Measurements from ENCODE around the gene PXMP2. TPM values are rescaled to one million over a fixed set of nuclear protein-coding genes. Genes with fewer than 3 reads are reported as not detected.

Gene PXMP2
- total RNA-seq, 1 experiment from 2014 or later: 17.8 TPM

DNA sequence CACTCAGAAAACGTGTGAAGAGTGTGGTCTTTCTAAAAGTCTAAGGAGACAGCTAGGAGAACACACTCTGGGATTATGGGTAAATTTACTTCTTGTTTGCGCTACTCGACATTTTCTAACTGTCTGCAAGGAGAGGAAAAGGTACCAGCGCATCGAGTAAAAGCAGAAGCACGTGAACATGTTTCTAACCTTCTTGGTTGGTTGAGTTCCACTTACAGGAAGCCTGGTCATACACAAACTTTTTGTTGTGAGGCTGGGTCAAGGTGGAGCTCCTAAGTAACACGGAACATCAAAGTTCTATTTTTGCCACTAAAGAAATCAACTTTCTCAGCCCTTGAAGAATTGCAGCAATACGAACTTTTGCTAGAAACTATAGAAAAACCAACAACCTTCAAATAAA, 54.2 kb downstream of the PXMP2 start:
- Mint-ChIP-seq H3K36me3 (ENCODE audit: insufficient read depth in 1 of 3, low read depth in 3 of 3) (peaks cover 68 to 95% (median 90%) of the 10 kb centered on the region in 3 experiments), H3K4me3 (no peak overlapping the region), H3K27me3 (ENCODE audit: low read depth) (no peaks in the 10 kb centered on the region), H3K27ac (no peak overlapping the region), H3K4me1 (no peaks in the 10 kb centered on the region), H3K9me3 (no peaks in the 10 kb centered on the region)
- Histone ChIP-seq H3K9ac (ENCODE audit: extremely low read depth, insufficient read length, low read length) (no peak overlapping the region), H4K5ac (ENCODE audit: insufficient read length, low read depth, low read length) (no peak overlapping the region), H3K4me1 (ENCODE audit: insufficient read depth, low read length) (no peaks in the 10 kb centered on the region), H2BK20ac (ENCODE audit: low read depth, low read length, poor library complexity, severe bottlenecking) (no peak overlapping the region), H3K27ac (ENCODE audit: insufficient read length, low read depth, low read length) (no peak overlapping the region), H3K4me2 (ENCODE audit: insufficient read depth, insufficient read length, low read length) (no peak overlapping the region), H3K23ac (ENCODE audit: insufficient read length, low read depth, low read length) (no peak overlapping the region), H2BK15ac (ENCODE audit: low read depth, low read length) (no peak overlapping the region), H4K20me1 (ENCODE audit: control insufficient read depth, insufficient read depth, insufficient read length) (no peaks in the 10 kb centered on the region), H3K79me1 (ENCODE audit: insufficient read depth, low read depth, low read length, poor library complexity, severe bottlenecking) (no peaks in the 10 kb centered on the region), H2BK12ac (ENCODE audit: insufficient read length, low read depth, low read length) (no peak overlapping the region), H3K4ac (ENCODE audit: low read depth, low read length) (no peak overlapping the region), H2BK5ac (ENCODE audit: insufficient read length, low read length) (no peak overlapping the region), H3K14ac (ENCODE audit: insufficient read depth, low read length) (no peak overlapping the region), H2BK120ac (ENCODE audit: low read depth, low read length, poor library complexity, severe bottlenecking) (no peak overlapping the region), H3K56ac (ENCODE audit: insufficient read length, low read depth, low read length) (no peak overlapping the region), H2AK5ac (ENCODE audit: insufficient read length, low read length) (no peak overlapping the region), H3K23me2 (ENCODE audit: insufficient read length, low read depth, low read length, poor library complexity, severe bottlenecking) (no peaks in the 10 kb centered on the region), H3K9me3 (ENCODE audit: control insufficient read depth, low read depth, low read length) (no peaks in the 10 kb centered on the region), H2AFZ (ENCODE audit: low read length) (no peak overlapping the region), H3K79me2 (ENCODE audit: insufficient read depth, low read length) (no peaks in the 10 kb centered on the region; the same call in 1 of the 2 replicates), H3K18ac (ENCODE audit: insufficient read length, low read depth, low read length) (no peak overlapping the region), H4K91ac (ENCODE audit: insufficient read length, low read depth, low read length) (no peak overlapping the region), H3T11ph (ENCODE audit: low read length) (no peak overlapping the region), H4K8ac (replicated peaks; ENCODE audit: insufficient read length, low read depth, low read length) (no peak overlapping the region), H3K27me3 (ENCODE audit: insufficient read depth, low read length) (no peaks in the 10 kb centered on the region)
- no CpG with 5 or more reads among the region's 8 CpGs for WGBS (ENCODE audit: extremely low coverage, insufficient read length, low lambda C conversion rate)
- TF ChIP-seq, protein P1, sequence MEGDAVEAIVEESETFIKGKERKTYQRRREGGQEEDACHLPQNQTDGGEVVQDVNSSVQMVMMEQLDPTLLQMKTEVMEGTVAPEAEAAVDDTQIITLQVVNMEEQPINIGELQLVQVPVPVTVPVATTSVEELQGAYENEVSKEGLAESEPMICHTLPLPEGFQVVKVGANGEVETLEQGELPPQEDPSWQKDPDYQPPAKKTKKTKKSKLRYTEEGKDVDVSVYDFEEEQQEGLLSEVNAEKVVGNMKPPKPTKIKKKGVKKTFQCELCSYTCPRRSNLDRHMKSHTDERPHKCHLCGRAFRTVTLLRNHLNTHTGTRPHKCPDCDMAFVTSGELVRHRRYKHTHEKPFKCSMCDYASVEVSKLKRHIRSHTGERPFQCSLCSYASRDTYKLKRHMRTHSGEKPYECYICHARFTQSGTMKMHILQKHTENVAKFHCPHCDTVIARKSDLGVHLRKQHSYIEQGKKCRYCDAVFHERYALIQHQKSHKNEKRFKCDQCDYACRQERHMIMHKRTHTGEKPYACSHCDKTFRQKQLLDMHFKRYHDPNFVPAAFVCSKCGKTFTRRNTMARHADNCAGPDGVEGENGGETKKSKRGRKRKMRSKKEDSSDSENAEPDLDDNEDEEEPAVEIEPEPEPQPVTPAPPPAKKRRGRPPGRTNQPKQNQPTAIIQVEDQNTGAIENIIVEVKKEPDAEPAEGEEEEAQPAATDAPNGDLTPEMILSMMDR (conservative IDR thresholded peaks at IDR 0.05): no peak
- DNase-seq: no peak

Measured in H9 (cell line).